ENCODE measurements around the gene DGKD.

DNA sequence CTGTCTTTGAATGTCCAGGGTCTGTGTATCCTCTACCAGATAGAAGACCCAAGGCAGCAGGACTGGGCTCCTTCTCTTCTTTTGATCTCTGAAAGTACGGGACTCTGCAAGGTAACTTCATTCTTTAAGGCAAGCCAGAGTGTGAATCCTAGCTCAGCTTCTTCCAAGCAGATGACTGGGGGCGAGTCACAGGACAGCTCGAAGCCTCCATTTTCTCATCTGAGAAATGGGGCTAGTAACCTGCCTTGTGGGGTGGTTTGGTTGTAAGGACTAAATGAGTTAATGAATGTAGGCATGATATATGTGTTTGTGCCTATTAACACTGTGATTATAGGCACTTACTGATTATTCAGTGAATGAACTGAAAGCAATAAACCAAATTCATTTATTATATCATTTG, 46.7 kb downstream of the DGKD start:
- TF ChIP-seq EGR1 (IDR thresholded peaks at IDR 0.05; ENCODE audit: low read depth) (no peak), EZH2 (IDR thresholded peaks at IDR 0.05) (no peak), EZH2phosphoT487 (IDR thresholded peaks at IDR 0.05; ENCODE audit: borderline replicate concordance) (no peak), SIN3A (IDR thresholded peaks at IDR 0.05; ENCODE audit: low read depth) (no peak), ZNF274 (IDR thresholded peaks at IDR 0.05; ENCODE audit: low read depth, low read length) (no peak), RAD21 (IDR thresholded peaks at IDR 0.05; ENCODE audit: low read depth) (no peak), POLR2A (IDR thresholded peaks at IDR 0.05; ENCODE audit: borderline replicate concordance, extremely low read depth, insufficient read depth, insufficient read length) (no peak), CEBPB (IDR thresholded peaks at IDR 0.05; ENCODE audit: low read depth) (no peak), SP1 (IDR thresholded peaks at IDR 0.05; ENCODE audit: low read depth) (no peak)
- TF ChIP-seq, protein P1, sequence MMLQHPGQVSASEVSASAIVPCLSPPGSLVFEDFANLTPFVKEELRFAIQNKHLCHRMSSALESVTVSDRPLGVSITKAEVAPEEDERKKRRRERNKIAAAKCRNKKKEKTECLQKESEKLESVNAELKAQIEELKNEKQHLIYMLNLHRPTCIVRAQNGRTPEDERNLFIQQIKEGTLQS (IDR thresholded peaks at IDR 0.05) = no peak
